Ramos (cell line): ENCODE results near the gene LYG1.
"Not testable (repeated sequence)": the region's sequence is repeated elsewhere in the genome, so short reads cannot be mapped to it uniquely, and the experiment has no call there.

Experiments
- in situ Hi-C: fragments of 300-500 bp; cut with MboI; formaldehyde crosslinking; loops from one replicate; pipeline ENCODE4 v1.14.3; 2022; ENCODE audit warnings: low sequenced_read_pairs; ENCODE audit not compliant: unreplicated experiment

LYG1 gene

GRCh38 chr2:99301097-99301496 is at the start of gene LYG1:
TSS of gene LYG1 (minus strand) at chr2:99301197. CDS start at chr2:99295670, 5,527 bp downstream.
- in situ Hi-C loops: not testable (repeated sequence)

- in situ Hi-C loops: no loop called here
Observed at GRCh38 chr2:99350194-99350593, 49.2 kb upstream of the LYG1 start.

GRCh38 chr2:99348173-99348572 is 47.2 kb upstream of the LYG1 start:
- in situ Hi-C loops: no loop called here

GRCh38 chr2:99346218-99346617 is 45.2 kb upstream of the LYG1 start:
- in situ Hi-C loops: no loop called here

- in situ Hi-C loops: not testable (repeated sequence)
Observed at GRCh38 chr2:99345446-99345845, 44.4 kb upstream of the LYG1 start.

- in situ Hi-C loops: no loop called here
Observed at GRCh38 chr2:99342536-99342935, 41.5 kb upstream of the LYG1 start.

GRCh38 chr2:99340669-99341236 is 39.8 kb upstream of the LYG1 start:
- in situ Hi-C loops: no loop called here

GRCh38 chr2:99338029-99338585 is 37.1 kb upstream of the LYG1 start:
- in situ Hi-C loops: loop anchor here (10.0 kb wide), 1 partner anchor 153 kb away; the partner anchor contains the start of genes MITD1 and MRPL30

- in situ Hi-C loops: loop anchor here (10.0 kb wide), 1 partner anchor 153 kb away; the partner anchor contains the start of genes MITD1 and MRPL30
Observed at GRCh38 chr2:99337113-99338028, 36.4 kb upstream of the LYG1 start, which contains the start of gene EIF5B. TSS of gene EIF5B (plus strand) at chr2:99337389. CDS start at chr2:99337555, 166 bp downstream.

- in situ Hi-C loops: loop anchor here (10.0 kb wide), 1 partner anchor 152 kb away; the partner anchor contains the start of genes MITD1 and MRPL30
Observed at GRCh38 chr2:99336804-99337112, 35.8 kb upstream of the LYG1 start.

- in situ Hi-C loops: loop anchor here (10.0 kb wide), 1 partner anchor 151 kb away; the partner anchor contains the start of genes MITD1 and MRPL30
Observed at GRCh38 chr2:99335911-99336803, 35.2 kb upstream of the LYG1 start, which contains the start of gene TXNDC9. TSS of gene TXNDC9 (minus strand) at chr2:99336333. CDS start at chr2:99333210, 3,123 bp downstream.

GRCh38 chr2:99325384-99325783 is 24.4 kb upstream of the LYG1 start:
- in situ Hi-C loops: no loop called here

- in situ Hi-C loops: not testable (repeated sequence)
Observed at GRCh38 chr2:99317873-99318200, 16.8 kb upstream of the LYG1 start.

- in situ Hi-C loops: no loop called here
Observed at GRCh38 chr2:99317161-99317872, 16.3 kb upstream of the LYG1 start.

GRCh38 chr2:99299580-99299979 is 1.4 kb downstream of the LYG1 start:
- in situ Hi-C loops: no loop called here

GRCh38 chr2:99297994-99298393 is 3.0 kb downstream of the LYG1 start:
- in situ Hi-C loops: no loop called here

- in situ Hi-C loops: no loop called here
Observed at GRCh38 chr2:99285526-99285925, 15.5 kb downstream of the LYG1 start.

- in situ Hi-C loops: no loop called here
Observed at GRCh38 chr2:99279969-99280695, 20.9 kb downstream of the LYG1 start.

- in situ Hi-C loops: no loop called here
Observed at GRCh38 chr2:99278793-99279291, 22.2 kb downstream of the LYG1 start.
